ENCODE measurements around the gene MLLT3.
"Not testable (repeated sequence)": the region's sequence is repeated elsewhere in the genome, so short reads cannot be mapped to it uniquely, and the experiment has no call there.

Gene MLLT3

GRCh38 chr9:20594608-20595007 is 27.7 kb downstream of the MLLT3 start:
- DNase-seq (ENCODE audit: low spot score), result no peak

DNA sequence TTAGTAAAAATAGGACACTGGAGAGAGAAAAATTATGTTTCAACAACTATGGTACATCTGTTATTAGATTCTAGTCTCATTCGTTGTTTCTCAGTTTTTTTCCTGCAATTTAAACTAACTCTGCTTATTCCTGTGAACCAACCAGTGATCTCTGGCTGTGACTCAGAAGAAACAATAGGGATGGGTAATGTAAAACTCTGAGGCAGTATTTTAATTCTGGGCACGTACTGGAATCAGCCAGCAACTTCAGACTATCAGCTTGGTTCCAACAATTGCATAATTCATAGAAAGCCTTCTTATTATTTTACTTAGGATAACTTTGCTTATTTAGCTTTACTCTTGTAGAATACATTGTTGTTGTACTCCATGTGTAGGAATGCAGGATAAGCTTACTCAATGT is 28.8 kb downstream of the MLLT3 start:
- no peak for DNase-seq (ENCODE audit: low spot score)

- DNase-seq (ENCODE audit: low spot score), result no peak
Measured at GRCh38 chr9:20593105-20593504, 29.2 kb downstream of the MLLT3 start.

GRCh38 chr9:20592673-20593072 is 29.6 kb downstream of the MLLT3 start:
- no peak for DNase-seq (ENCODE audit: low spot score)

DNA sequence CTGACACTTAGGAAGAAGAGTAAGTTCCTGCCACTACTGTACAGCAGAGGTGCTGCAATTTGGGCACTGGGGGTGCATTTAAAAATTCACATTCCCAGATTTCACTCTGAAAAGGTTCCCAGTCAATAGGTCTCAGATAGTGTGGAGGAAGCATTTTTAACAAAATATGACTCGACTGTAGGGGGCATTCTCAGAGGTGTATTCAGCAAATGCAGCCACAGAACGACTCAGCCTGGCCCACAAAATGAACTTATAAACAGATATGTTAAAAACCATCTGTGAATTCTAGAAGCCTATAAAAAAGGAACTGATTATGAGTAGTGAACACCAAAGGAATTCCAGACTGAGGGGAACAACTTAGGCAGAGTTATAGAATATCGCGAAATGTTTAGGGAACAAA is 31.1 kb downstream of the MLLT3 start:
- DNase-seq (ENCODE audit: low spot score), result no peak

- no peak for DNase-seq (ENCODE audit: low spot score)
Measured at GRCh38 chr9:20584968-20585643, 37.2 kb downstream of the MLLT3 start.

- not testable (repeated sequence) for DNase-seq (ENCODE audit: low spot score)
Measured at GRCh38 chr9:20583088-20583487, 39.2 kb downstream of the MLLT3 start.

- no peak for DNase-seq (ENCODE audit: low spot score)
Measured at GRCh38 chr9:20582150-20582549, 40.1 kb downstream of the MLLT3 start.

- no peak for DNase-seq (ENCODE audit: low spot score)
Measured at GRCh38 chr9:20580673-20581072, 41.6 kb downstream of the MLLT3 start.

DNA sequence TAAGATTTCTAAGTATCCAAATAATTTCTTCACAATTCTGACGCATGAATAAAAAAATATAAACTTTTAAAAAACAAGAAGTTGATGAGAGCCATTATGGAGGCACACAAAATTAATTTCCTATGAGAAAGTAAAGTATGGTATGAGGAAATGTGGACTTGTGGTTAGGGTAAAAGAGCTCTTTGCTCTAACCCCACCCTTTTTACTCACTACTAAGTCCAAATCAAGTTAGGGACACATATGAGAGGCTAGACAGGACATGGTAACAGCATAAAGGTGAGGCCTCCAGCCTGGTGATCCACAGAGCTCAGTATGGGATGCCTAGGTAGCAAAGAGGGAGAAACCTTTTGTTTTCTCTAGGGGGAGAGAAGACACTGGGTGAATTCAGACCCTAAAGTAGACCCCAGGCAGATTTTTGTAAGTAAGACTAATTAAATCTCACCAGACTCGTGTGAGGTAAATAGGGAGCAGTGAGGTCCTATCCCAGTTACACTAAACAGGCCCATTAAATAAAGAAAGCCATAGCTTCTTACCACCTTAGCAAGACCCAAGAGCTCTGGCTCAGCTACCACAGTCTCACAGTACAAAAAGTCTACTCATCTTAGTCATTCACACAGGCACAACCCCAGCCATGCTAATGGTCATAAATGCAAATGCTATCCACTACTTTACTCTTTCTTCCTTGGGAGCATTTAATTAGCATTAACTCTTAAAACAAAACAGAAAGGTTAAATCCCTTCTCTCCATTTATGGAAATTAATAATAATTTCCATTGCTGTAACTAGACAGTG is 42.6 kb downstream of the MLLT3 start:
- DNase-seq (ENCODE audit: low spot score), result no peak

DNA sequence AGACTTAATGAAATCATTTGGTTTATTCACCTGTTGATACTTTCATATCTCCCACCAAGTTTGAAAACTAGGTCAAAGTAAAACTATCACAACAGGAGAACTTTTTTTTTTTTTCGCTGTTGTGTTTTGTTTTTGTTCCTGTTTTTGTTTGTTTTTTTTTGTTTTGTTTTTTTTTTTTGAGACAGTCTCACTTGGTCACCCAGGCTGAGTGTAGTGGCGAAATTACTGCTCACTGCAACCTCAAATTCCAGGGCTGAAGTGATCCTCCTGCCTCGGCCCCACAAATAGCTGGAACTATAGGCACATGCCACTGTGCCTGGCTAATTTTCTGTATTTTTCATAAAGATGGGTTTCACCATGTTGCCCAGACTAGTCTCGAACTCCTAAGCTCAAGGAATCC is 49.3 kb downstream of the MLLT3 start:
- DNase-seq (ENCODE audit: low spot score), result no peak

GRCh38 chr9:20570756-20571155 is 51.5 kb downstream of the MLLT3 start:
- DNase-seq (ENCODE audit: low spot score), result no peak

- no peak for DNase-seq (ENCODE audit: low spot score)
Measured at GRCh38 chr9:20570087-20570486, 52.2 kb downstream of the MLLT3 start.

- no peak for DNase-seq (ENCODE audit: low spot score)
Measured at GRCh38 chr9:20569525-20569924, 52.8 kb downstream of the MLLT3 start.

- no peak for DNase-seq (ENCODE audit: low spot score)
Measured at GRCh38 chr9:20568400-20568799, 53.9 kb downstream of the MLLT3 start.

DNA sequence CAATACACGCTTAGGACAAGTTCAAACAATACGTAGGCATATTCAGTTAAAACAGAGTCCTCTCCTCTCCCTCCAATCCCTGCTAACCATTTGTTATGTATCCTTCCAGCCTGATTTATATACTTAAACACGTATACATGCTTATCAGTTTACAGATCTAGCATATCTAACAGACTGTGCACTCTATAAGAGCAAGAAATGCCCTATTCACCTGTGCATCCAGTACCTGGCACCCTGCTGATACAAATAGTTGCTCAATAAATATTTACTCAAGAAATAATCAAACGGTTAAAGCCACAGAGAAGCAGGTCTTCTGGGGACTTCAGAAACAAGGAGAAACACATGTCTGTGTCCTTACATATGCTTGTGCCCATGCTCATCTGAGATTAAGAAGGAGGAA is 55.9 kb downstream of the MLLT3 start:
- DNase-seq (ENCODE audit: low spot score), result no peak

DNA sequence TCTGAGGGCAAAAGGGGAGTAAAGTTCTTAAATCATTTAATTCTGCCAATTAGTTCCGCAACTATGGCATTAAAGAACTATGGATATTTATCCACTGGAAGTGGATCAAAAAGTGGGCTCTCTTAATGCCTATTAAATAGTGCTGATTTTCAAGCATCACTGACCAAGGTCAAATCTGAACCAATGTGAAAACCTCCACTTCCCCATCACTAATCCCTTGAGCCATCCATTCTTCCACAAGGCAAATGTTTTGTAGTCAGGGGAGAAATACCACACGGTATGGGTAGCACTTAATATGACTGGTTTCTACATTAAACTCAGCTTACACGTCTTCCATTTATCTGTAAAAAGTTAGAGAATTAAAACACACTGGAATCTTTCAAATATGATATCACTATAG is 57.6 kb downstream of the MLLT3 start:
- DNase-seq (ENCODE audit: low spot score), result no peak

- no peak for DNase-seq (ENCODE audit: low spot score)
Measured at GRCh38 chr9:20563917-20564316, 58.4 kb downstream of the MLLT3 start.

DNA sequence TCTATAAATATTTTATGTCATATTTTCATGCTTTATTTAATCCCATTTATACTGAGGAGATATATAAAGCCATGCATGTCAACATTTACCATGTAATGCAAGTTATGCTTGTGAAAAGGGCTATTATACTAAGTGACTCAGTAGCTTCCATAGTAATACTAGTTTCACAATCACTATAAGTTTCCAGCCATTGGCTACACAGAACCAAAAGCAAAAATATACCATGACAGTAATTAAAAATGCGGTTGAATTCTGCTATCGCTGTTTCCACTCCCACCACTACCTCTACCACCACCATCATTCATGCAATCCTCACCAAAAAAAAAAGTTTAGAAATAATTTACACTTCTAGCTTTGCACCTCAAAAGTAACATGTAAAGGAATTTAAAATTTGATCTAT is 60.2 kb downstream of the MLLT3 start:
- DNase-seq (ENCODE audit: low spot score), result no peak

- DNase-seq (ENCODE audit: low spot score), result no peak
Measured at GRCh38 chr9:20561531-20561930, 60.8 kb downstream of the MLLT3 start.

- no peak for DNase-seq (ENCODE audit: low spot score)
Measured at GRCh38 chr9:20559231-20559890, 62.9 kb downstream of the MLLT3 start.

DNA sequence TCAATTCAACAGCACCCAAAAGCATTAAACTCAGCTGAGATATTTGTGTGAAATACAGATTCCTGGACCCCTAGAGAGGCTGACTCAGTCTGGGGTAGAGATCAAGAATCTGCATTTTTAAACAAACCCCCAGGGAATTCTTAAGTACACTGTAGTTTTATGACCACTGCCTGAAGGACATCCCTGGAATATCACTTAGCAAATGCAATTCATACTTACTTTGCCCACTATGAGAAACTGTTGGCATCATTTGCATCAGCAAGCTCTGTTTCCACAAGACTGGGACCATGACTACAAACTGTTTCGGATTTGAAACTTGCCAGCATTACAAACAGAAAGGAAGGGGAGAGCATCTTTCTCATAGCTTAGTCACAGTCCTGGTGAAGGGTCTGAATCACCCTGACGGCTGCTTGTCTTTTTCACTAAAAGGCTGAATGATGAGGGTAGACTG is 63.7 kb downstream of the MLLT3 start:
- DNase-seq (ENCODE audit: low spot score), result no peak
